Activated CD4-positive, alpha-beta T cell treated with anti-CD3 and anti-CD28 coated beads, Interleukin-2, amount 50 U/mL, for 48 hours (primary cell): ENCODE data around the gene PCK1.
"Not testable (repeated sequence)": the region's sequence is repeated elsewhere in the genome, so short reads cannot be mapped to it uniquely, and the experiment has no call there.

Experiments used
- DNase-seq, 2 experiments: peaks; one replicate each; pipeline ENCODE4 v3.0.0-alpha.2; 2020

Gene PCK1

DNA sequence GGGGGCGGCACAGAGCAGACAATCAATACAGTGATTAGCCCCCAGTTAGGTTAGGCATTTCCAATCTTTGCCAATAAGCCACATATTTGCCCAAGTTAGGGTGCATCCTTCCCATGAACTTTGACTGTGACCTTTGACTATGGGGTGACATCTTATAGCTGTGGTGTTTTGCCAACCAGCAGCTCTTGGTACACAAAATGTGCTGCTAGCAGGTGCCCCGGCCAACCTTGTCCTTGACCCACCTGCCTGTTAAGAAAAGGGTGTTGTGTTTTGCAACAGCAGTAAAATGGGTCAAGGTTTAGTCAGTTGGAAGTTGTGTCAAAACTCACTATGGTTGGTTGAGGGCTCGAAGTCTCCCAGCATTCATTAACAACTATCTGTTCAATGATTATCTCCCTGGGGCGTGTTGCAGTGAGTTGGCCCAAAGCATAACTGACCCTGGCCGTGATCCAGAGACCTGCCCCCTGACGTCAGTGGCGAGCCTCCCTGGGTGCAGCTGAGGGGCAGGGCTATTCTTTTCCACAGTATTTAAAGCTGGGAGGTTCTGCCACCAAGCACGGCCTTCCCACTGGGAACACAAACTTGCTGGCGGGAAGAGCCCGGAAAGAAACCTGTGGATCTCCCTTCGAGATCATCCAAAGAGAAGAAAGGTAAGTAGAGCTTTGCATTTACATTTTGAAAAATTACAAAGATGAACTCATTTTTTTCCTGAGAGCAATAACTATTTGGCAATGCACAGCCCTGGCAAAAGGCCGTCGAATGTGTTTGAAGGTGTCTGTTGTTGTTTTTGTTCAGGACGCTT lies at the start of gene PCK1:
PCK1 (plus strand) TSS at position 557 of the 802 bp plus-strand sequence. CDS start 302 bp downstream, outside the sequence.
- DNase-seq = no peak

DNA sequence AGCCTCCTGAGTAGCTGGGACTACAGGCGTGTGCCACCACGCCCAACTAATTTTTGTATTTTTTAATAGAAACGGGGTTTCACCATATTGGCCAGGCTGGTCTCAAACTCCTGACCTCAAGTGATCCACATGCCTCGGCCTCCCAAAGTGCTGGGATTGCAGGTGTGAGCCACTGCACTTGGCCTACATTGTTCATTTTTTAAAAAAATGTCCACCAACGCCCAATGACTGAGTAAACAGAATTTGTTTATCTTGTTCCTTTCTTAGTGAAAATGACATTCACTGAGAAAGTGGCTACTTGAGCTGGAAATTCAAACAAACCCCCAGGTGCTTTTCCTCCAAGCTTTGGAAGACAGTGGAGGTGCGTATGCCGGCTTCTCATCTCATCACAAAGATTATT lies 49.2 kb upstream of the PCK1 start:
- DNase-seq = not testable (repeated sequence)

DNA sequence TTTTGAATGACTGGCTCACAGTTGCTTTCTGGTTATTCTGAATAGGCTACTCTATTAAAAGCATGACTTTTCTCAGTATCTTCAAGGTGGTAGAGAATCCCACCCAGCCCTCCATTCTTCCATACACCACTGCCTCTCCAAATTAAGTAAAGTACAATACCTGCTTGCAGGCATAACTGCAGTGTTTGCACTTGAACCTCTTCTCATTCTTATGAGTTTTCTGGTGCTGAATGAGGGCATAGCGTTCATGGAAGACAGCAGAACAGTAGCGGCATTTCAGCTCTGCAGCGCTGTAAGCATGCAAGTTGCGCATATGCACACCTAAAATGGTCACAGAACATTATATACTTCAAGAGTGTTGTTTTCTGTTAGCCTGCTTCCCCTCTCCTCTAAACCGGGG lies 48.5 kb upstream of the PCK1 start:
- DNase-seq = no peak

DNA sequence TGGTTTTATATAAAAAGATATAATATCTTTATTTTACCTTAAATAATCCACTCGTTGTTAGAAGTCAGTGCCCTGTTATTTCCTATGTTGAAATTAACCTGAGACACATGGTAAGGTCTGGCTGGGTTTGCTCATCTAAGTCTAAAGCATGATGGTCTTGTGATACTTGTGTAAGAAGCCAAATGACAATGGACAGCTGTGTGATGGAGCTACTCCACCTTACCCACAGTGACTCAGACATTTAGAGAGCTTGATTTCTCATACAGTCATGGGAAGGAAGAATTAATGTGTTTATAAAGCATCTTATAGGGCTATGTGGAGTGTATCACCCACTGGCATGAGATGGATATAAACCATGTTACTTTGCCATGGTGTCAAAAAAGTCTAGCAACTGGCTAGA lies 47.7 kb upstream of the PCK1 start:
- DNase-seq = no peak

DNA sequence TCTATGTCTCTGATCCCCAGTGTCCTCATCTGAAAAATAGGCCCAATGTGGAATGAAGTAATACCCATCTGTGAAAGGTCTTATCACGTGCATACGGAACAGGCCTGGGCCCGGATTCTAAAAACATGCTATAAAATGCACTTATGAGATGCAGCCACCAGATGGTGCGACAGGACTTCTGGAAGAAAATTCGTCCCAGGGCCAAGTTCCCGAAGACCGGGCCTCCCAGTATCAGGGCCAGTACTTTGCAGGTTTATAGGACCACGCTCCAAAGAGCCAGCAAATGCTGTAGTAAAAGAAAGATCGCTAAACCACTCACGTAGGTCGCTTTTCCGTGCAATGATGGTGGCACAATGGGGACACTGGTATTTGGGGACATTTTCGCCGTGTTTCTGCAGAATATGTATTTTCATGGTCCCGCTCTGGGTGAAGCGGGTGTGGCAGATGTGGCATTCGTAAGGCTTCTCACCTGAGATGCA lies 46.6 kb upstream of the PCK1 start:
- peak; percentile 24 to 34 for DNase-seq

DNA sequence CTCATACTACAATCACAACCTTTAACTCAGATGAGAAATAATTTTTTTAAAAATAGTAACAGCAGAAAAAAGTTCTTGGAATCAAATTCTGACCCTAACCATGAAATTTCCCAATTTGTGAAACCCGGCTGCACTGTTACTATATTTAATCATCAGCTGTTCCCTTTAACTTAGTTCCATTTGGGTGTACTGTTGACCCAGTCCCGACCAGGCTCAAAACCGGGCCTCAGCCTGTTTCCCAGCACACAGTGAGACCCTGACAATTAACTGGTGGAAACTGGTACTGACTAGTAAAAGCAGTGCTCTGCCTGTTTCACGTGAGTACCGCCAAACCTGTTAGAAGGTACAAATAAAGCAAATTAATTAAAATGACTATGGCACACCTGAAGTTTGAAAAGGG lies 43.0 kb upstream of the PCK1 start:
- DNase-seq = no peak

DNA sequence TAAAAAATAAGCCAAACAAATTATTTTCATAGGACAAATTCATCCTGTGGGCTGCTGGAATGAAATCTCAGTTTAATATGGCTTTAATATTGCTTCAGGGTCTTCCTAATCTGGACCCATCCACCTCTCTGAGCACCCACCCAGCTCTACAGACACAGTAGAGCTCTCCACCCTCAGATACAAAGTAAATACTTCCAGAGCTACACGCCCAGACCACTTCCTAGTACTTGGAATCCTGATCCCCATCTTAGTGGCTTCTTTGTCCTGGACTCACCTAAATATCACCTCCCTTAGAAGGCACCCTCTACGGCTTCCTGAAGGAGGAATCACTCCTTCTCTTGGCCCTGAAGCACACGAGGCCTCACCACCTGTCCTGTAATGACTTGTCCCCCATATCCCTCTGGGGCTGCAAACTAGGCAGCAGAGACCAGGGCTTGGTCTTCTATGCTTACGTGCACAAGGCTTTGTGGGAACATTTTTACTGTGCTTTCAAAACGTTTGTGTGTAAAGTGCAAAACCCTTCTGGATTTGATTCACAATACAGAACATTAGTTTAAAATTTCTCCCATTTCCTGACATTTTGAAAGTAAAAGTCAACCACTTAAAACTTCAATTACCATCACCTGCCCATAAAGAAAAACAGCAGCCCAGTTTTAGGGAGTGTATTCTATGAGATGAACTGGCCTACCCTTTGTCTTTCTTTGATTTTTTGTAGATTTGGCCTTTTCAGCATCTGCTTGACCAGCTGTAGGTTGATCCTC lies 38.4 kb upstream of the PCK1 start:
- DNase-seq = peak in 1 of 2 experiments; percentile 13

DNA sequence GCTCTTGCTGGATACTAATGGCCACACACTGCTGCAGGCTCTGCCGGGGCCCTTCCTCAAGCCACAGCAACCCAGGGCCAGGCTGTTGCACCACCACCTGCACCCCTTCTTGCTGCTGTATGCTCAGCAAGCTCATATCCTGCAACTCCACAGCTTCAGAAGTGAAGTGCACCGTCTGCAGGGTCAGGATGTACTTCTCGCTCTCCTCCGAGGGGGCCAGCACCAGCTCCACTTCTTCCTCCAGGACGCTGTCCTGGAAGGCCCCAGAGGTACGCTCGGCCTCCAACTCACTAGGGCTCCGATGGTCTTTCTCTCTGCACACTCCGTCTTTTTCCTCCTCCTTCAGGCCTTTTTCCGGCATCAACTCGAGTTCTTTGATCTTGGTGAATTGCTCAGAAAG lies 37.1 kb upstream of the PCK1 start:
- DNase-seq = no peak

DNA sequence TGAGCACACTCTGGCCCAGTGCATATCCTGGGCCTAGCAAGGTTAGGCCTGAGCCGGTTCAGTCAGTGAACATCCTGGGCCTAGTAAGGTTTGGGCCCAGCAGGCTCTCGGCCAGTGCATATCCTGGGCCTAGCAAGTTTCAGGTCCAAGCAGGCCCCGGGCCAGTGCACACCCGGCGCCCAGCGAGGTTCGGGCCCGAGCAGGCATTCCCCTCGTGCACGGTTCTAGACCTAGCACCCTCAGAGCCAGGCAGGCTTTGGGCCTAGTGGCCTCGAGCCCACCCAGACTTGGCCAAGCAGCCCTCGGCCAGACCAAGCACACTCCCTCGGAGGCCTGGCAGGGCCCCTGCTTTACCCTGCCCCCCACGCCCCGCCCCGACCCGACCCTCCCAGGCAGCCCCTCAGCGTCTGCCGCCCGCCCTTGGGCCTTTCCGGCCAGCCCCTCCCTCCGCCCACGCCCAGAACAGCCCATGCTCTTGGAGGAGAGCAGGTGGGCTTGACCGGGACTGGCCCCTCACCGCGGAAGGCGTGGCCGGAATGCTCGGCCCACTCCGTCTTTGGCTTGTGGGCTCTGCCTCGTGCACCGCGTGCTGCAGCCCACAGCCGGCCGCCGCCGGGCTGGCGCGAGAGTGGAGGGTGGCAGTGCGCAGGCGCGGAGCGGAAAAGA lies 36.3 kb upstream of the PCK1 start, which contains the start of gene CTCFL:
CTCFL (minus strand) TSS at position 630 of the 666 bp plus-strand sequence. CDS start 935 bp downstream, outside the sequence.
- DNase-seq = no peak

DNA sequence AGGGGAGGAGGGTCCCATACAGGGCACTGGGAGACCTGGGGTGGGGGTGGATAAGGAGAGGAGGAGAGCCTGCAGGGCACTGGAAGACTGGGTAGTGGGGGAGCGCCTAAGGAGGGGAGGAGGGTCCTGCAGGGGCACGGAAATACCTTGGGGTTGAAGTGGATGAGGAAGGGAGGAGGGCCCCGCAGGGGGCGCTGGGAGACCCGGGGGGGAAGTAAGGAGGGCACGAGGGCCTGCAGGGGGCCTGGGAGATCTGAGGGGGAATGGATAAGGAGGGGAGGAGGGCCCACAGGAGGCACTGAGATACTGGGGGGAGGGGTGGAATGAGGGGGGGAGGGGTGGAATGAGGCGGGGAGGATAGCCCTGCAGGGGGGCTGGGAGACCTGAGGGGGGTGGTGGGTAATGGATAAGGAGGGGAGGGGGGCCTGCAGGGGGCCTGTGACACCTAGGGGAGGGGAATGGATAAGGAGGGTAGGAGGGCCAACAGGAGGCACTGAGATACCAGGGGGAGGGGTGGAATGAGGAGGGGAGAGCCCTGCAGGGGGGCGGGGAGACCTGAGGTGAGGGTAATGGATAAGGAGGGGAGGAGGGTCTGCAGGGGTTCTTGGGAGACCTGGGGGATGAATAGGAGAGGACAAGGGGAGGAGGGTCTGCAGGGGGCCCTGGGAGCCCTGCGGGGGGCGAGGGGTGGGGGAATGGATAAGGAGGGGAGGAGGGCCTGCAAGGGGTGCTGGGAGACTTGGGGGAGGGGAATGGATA lies 35.4 kb upstream of the PCK1 start:
- no peak for DNase-seq

DNA sequence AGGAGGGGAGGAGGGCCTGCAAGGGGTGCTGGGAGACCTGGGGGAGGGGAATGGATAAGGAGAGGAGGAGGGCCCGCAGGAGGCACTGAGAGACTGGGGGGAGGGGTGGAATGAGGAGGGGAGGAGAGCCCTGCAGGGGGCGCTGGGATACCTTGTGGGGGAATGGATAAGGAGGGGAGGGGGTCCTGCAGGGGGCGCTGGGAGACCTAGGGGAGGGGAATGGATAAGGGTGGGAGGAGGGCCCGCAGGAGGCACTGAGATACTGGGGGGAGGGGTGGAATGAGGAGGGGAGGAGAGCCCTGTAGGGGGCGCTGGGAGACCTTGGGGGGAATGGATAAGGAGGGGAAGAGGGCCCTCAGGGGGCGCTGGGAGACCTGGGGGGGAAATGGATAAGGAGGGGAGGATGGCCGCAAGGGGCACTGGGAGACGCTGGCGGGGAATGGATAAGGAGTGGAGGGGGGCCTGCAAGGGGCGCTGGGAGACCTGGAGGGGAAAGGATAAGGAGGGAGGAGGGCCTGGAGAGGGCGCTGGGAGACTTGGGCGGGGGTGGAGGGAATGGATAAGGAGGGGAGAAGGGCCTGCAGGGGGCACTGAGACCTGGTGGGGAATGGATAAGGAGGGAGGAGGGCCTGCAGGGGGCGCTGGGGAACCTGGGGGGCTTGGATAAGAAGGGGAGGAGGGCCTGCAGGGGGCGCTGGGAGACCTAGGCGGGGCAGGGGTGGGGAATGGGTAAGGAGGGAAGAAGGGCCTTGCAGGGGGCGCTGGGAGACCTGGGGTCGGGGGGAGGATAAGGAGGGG lies 34.6 kb upstream of the PCK1 start:
- peak; percentile 17 to 25 for DNase-seq

DNA sequence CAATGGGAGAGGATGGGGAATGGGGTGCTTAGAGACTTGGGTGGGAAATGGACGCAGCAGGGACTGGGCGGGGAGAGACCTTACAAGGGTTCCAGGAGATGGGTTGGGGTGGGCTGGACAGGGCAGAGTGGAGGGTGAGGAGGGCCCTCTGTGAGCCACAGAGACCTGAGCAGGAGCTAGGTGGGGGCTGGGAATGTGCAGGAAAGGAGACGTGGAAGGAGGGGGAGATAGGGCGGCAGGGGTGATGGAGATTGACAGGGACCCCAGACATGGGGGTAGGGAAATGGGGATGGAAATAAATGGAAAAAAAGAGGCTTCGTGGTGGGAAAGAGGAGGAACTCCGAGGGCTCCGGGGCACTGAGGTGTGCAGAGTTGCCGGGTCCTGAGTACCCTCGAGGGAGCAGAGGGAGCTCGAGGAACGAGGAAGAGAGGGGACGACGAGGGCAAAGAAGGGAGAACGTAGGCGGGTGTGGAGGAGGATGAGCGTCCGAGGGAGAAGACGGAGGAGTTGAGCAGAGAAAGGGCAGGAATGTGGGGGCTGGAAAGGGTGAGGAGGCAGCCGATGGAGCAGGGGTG lies 33.9 kb upstream of the PCK1 start:
- no peak for DNase-seq

DNA sequence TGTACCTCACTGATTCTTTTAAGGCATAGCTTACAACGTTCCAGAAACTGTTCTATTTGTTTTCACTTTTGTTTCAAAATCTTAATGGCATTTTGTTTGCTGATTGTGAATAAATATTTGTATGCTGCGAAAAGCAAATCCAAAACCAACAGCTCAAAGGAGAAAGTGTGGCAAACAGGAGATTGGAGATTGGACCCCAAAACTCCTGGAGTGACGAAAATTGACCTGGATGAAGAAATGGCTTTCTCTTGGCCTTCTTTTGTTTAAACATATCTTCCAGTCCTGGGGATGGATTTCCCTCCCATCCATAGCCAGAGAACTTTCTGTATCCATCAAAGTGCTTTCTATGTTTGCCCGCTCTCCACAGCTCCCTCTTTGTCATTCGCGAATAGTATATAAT lies 33.2 kb upstream of the PCK1 start:
- DNase-seq = no peak

DNA sequence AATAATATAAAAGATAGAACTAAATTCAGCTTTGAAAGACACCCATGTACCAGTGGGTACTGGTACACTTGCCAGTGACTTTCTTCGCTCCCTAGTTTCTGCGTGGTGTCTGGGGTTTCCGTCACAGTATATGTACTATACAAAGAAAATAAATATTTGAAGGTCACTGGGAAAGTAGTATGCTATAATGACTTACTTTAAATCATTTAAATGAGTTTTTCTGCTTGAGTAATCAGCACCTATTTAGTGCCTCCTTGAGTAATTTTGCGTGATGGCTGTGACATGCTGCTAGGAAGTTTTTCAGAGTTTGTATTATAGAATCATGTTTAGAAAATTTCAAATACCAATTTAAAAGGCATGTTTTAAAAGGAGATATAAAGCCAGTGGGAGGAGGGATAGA lies 32.8 kb upstream of the PCK1 start:
- no peak for DNase-seq

DNA sequence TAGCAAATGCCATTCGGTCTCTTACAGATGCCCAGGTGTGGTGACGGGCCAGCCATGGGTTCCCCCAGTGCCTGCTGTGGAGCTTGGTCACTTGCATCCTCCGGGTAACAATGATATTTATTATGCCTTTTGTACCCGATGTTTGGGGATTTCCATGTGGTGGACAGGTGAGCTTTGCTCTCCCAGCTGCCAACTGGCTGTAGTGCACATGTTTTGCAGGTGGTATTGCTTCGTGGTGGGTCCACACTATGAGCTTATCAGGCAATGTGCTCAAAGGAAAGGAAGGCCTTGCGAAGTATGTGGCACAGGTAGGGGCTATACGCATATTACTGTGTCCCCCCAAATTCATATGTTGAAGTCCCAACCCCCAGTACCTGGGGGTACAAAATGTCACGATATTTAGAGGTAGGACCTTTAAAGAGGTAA lies 31.7 kb upstream of the PCK1 start:
- DNase-seq = no peak

DNA sequence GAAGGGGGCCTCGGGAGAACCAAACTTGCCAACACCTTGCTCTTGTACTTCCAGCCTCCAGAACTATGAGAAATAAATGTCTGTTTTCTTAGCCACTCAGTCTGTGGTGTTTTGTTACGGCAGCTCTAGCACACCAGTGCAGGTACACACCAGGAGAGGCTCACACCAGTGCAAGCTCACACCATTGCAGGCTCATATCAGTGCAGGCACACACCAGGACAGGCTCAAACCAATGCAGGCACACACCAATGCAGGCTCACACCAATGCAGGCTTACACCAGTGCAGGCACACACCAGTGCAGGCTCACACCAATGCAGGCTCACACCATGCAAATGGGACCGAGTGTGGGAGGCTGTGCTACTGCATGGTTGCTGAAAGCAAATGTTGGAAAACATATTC lies 31.1 kb upstream of the PCK1 start:
- DNase-seq = no peak

DNA sequence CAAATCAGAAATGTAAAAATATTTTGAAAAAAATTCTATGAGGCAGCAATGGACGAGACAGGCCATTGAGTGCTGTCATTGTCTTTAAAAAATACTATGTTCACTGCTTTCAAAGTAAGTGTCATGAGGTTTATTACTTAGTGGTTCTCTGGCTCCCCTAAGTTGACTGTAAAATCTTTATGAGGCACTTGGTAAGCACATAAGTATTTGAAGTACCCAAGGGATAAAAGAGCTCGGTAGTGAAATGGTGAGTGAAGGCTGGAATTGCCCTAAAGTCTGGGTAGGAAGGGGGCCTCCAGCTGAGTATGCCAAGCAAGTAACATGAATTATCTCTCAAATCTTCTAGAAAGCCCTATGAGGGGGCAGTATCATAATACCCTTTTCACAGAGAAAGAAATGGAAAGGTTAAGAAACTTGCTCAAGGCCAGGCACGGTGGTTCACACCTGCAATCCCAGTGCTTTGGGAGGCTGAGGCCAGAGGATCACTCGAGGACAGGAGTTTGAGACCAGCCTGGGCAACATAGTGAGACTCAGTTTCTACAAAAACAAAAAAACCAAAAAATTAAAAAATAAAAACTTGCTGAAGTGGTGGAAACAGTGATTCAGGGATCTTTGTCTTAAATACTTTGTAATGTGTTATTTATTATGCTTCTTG lies 30.5 kb upstream of the PCK1 start:
- DNase-seq = no peak

DNA sequence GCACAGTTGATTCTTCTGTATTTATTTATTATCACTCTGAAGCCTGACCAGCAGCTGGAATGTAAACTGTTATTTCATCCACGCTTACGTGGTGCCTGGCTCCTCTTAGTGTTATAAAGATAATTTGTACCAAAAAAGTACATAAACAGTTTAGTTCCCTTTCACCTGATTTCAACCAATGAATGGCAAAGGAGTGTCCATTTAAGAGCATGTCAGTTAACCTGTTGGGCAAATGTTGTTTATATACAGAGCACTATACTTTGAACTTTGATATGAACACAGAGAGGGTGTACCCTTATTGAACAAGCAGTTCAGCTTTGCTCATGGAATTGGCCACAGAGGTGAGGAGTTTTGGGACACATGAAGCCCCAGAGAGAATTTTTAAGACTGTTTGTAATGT lies 28.8 kb upstream of the PCK1 start:
- DNase-seq = no peak

DNA sequence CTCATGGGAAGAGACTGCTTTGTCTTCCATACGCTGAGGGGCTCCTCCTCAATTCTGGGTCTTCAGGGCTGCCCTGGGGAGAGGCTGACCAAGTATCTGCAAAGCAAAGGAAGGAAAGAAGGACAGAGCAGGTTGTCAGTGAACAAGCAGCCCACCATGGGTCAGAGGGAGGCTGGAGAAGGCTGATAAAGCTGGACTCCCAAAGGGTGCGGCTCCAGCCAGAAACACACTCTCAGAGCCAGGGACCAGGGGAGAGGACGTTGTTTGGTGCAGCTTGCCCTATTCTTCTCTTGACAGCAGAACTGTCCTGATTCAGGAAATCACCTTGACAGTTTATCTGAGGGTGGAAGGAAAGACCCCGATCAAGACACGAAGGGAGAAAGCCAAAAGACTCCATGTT lies 25.6 kb upstream of the PCK1 start:
- no peak for DNase-seq

DNA sequence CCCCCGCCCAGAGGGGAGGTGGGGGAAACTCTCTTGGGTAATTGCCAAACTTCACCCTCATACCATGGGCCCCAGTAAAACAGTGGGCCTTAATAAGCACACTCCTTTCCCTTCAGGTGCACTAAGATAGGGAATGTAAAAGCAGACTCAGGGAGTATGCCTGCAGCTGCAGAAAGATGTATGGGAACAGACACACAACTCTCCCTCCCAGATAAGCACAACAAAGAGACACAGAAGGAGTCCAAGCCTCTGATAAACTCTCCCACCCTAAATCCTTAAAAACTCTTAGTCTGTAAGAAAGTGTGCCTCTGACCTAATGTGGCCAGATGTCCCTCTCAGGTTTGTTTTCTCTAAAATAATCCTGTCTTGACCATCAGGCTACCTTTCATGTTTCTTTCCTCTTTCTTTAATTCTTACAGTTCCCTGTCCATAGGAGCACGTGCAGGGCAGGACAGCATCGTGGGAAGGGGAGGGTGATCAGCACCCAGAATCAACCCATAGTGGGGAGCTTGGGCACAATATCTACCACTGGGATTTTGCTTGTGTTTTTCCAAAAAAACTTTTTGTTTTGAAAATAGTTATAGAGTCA lies 24.7 kb upstream of the PCK1 start:
- DNase-seq = no peak
